Measurements from ENCODE around the gene JARID2. TPM values are rescaled to one million over a fixed set of nuclear protein-coding genes. Genes with fewer than 3 reads are reported as not detected.

JARID2 gene
- total RNA-seq, 2 donors from 2014 or later = 8.3 to 12.8 TPM

GRCh38 chr6:15341311-15342001 is 95.6 kb downstream of the JARID2 start:
- H3K4me1 ChIP-seq (ENCODE audit: control insufficient read depth in 1 of 2, low read depth in 2 of 2) = no peaks in the 10 kb centered on the region
- no peak for DNase-seq (ENCODE audit: low spot score)
- H3K9me3 ChIP-seq = no peaks in the 10 kb centered on the region
- no peak for ATAC-seq (ENCODE audit: insufficient number of reproducible peaks, low FRiP score, low read depth)
- no peaks in the 10 kb centered on the region for H3K27me3 ChIP-seq (replicated peaks; ENCODE audit: insufficient read depth)
- TF ChIP-seq CTCF (IDR thresholded peaks at IDR 0.05) = no peak
- H3K27ac ChIP-seq = no peak overlapping the region
- no peak overlapping the region for H3K4me3 ChIP-seq
- H3K36me3 ChIP-seq = no peaks in the 10 kb centered on the region

- ATAC-seq (ENCODE audit: insufficient number of reproducible peaks, low FRiP score, low read depth) (no peak), DNase-seq (ENCODE audit: low spot score) (no peak)
- Histone ChIP-seq H3K4me3 (no peak overlapping the region), H3K27ac (no peak overlapping the region), H3K4me1 (ENCODE audit: control insufficient read depth in 1 of 2, low read depth in 2 of 2) (no peaks in the 10 kb centered on the region), H3K9me3 (no peaks in the 10 kb centered on the region), H3K27me3 (replicated peaks; ENCODE audit: insufficient read depth) (no peaks in the 10 kb centered on the region), H3K36me3 (no peaks in the 10 kb centered on the region)
- TF ChIP-seq CTCF (IDR thresholded peaks at IDR 0.05) = no peak
Observed at GRCh38 chr6:15342114-15342513, 96.2 kb downstream of the JARID2 start.

GRCh38 chr6:15343490-15344191 is 97.8 kb downstream of the JARID2 start:
- no peaks in the 10 kb centered on the region for H3K36me3 ChIP-seq
- H3K9me3 ChIP-seq = no peaks in the 10 kb centered on the region
- ATAC-seq (ENCODE audit: insufficient number of reproducible peaks, low FRiP score, low read depth) (no peak), DNase-seq (ENCODE audit: low spot score) (no peak)
- H3K27ac ChIP-seq = no peak overlapping the region
- H3K27me3 ChIP-seq (replicated peaks; ENCODE audit: insufficient read depth) = no peaks in the 10 kb centered on the region
- TF ChIP-seq CTCF (IDR thresholded peaks at IDR 0.05) = no peak
- no peaks in the 10 kb centered on the region for H3K4me1 ChIP-seq (ENCODE audit: control insufficient read depth in 1 of 2, low read depth in 2 of 2)
- H3K4me3 ChIP-seq = no peak overlapping the region

- H3K4me3 ChIP-seq = no peak overlapping the region
- ATAC-seq (ENCODE audit: insufficient number of reproducible peaks, low FRiP score, low read depth) = no peak
- no peak for DNase-seq (ENCODE audit: low spot score)
- H3K27me3 ChIP-seq (replicated peaks; ENCODE audit: insufficient read depth) = no peaks in the 10 kb centered on the region
- no peak for TF ChIP-seq CTCF (IDR thresholded peaks at IDR 0.05)
- no peak overlapping the region for H3K27ac ChIP-seq
- H3K9me3 ChIP-seq = no peaks in the 10 kb centered on the region
- H3K4me1 ChIP-seq (ENCODE audit: control insufficient read depth in 1 of 2, low read depth in 2 of 2) = peaks cover 0 to 2% of the 10 kb centered on the region in 2 donors
- no peaks in the 10 kb centered on the region for H3K36me3 ChIP-seq
Observed at GRCh38 chr6:15344192-15344519, 98.3 kb downstream of the JARID2 start.

GRCh38 chr6:15344831-15345230 is 99.0 kb downstream of the JARID2 start:
- TF ChIP-seq CTCF (IDR thresholded peaks at IDR 0.05) = no peak
- H3K9me3 ChIP-seq = no peaks in the 10 kb centered on the region
- no peaks in the 10 kb centered on the region for H3K27me3 ChIP-seq (replicated peaks; ENCODE audit: insufficient read depth)
- H3K36me3 ChIP-seq = no peaks in the 10 kb centered on the region
- no peak overlapping the region for H3K27ac ChIP-seq
- no peak for ATAC-seq (ENCODE audit: insufficient number of reproducible peaks, low FRiP score, low read depth)
- H3K4me1 ChIP-seq (ENCODE audit: control insufficient read depth in 1 of 2, low read depth in 2 of 2) = peaks cover 0 to 9% of the 10 kb centered on the region in 2 donors
- DNase-seq (ENCODE audit: low spot score) = no peak
- H3K4me3 ChIP-seq = no peak overlapping the region

Measured in thoracic aorta (tissue), 2 donors.